GM21825 (cell line): ENCODE data around the gene GALNTL6.

Experiments
- ATAC-seq: cut with Tn5 transposase; IDR thresholded peaks from one replicate; pipeline ENCODE4 v1.9.1; 2021; ENCODE audit warnings: mild to moderate bottlenecking, moderate library complexity; ENCODE audit not compliant: unreplicated experiment

Gene GALNTL6

GRCh38 chr4:171876636-171877035 lies 63.4 kb downstream of the GALNTL6 start:
- no peak for ATAC-seq

GRCh38 chr4:171880136-171880535 lies 66.9 kb downstream of the GALNTL6 start:
- no peak for ATAC-seq

- no peak for ATAC-seq
Observed at GRCh38 chr4:171889681-171890080, 76.5 kb downstream of the GALNTL6 start.

- peak; percentile 74 for ATAC-seq
Observed at GRCh38 chr4:171891038-171891437, 77.8 kb downstream of the GALNTL6 start.

- no peak for ATAC-seq
Observed at GRCh38 chr4:171896426-171896825, 83.2 kb downstream of the GALNTL6 start.

GRCh38 chr4:171919314-171919713 lies 106.1 kb downstream of the GALNTL6 start:
- ATAC-seq, result no peak

- ATAC-seq, result no peak
Observed at GRCh38 chr4:171920901-171921300, 107.7 kb downstream of the GALNTL6 start.

- ATAC-seq, result no peak
Observed at GRCh38 chr4:171924746-171925376, 111.7 kb downstream of the GALNTL6 start.

GRCh38 chr4:171928336-171928735 lies 115.1 kb downstream of the GALNTL6 start:
- ATAC-seq, result no peak

GRCh38 chr4:171929477-171929876 lies 116.3 kb downstream of the GALNTL6 start:
- no peak for ATAC-seq

- ATAC-seq, result no peak
Observed at GRCh38 chr4:171929907-171930306, 116.7 kb downstream of the GALNTL6 start.

- ATAC-seq, result no peak
Observed at GRCh38 chr4:171932238-171932637, 119.0 kb downstream of the GALNTL6 start.

GRCh38 chr4:171940656-171941055 lies 127.5 kb downstream of the GALNTL6 start:
- no peak for ATAC-seq

GRCh38 chr4:171947400-171947799 lies 134.2 kb downstream of the GALNTL6 start:
- ATAC-seq, result no peak

GRCh38 chr4:171948038-171948437 lies 134.8 kb downstream of the GALNTL6 start:
- ATAC-seq, result no peak

GRCh38 chr4:171954650-171955049 lies 141.4 kb downstream of the GALNTL6 start:
- ATAC-seq, result peak; percentile 83

GRCh38 chr4:171956678-171957077 lies 143.5 kb downstream of the GALNTL6 start:
- ATAC-seq, result no peak

GRCh38 chr4:171962110-171962509 lies 148.9 kb downstream of the GALNTL6 start:
- ATAC-seq, result no peak

- no peak for ATAC-seq
Observed at GRCh38 chr4:171966356-171966755, 153.2 kb downstream of the GALNTL6 start.

- no peak for ATAC-seq
Observed at GRCh38 chr4:171978216-171978615, 165.0 kb downstream of the GALNTL6 start.

GRCh38 chr4:171979461-171979860 lies 166.3 kb downstream of the GALNTL6 start:
- ATAC-seq, result no peak

- no peak for ATAC-seq
Observed at GRCh38 chr4:171981185-171981584, 168.0 kb downstream of the GALNTL6 start.
